Measurements from ENCODE around the gene ORC5. TPM values are rescaled to one million over a fixed set of nuclear protein-coding genes. Genes with fewer than 3 reads are reported as not detected.

The ORC5 gene
- polyA plus RNA-seq, 1 donor (not counting 4 experiments of a cell fraction or from before 2014, with no cell fraction given) = 17.9 TPM

GRCh38 chr7:104150470-104150869, 57.3 kb downstream of the ORC5 start:
- no peak for TF ChIP-seq EZH2 (IDR thresholded peaks at IDR 0.05; ENCODE audit: low read length)
- no peak for TF ChIP-seq CTCF (optimal IDR thresholded peaks at IDR 0.05 in 1 of 3, IDR thresholded peaks at IDR 0.05 in 1 of 3, conservative IDR thresholded peaks at IDR 0.05 in 1 of 3; ENCODE audit: extremely low read depth in 1 of 3, insufficient read depth in 2 of 3, low read length in 3 of 3)
- no peak overlapping the region for H3K4me2 ChIP-seq (ENCODE audit: control insufficient read depth, extremely low read depth, insufficient read depth, low read depth, low read length)
- H3K79me2 ChIP-seq (ENCODE audit: control insufficient read depth, insufficient read depth, low read length) = no peaks in the 10 kb centered on the region
- dilution Hi-C loops (cut with MboI; ENCODE audit: extremely low pct_ligation_motif_present, low sequenced_read_pairs) = no loop called here
- H3K9me3 ChIP-seq (ENCODE audit: control insufficient read depth, low read depth, low read length) = no peaks in the 10 kb centered on the region
- no peaks in the 10 kb centered on the region for H3K36me3 ChIP-seq (ENCODE audit: control insufficient read depth in 2 of 2, extremely low read depth in 1 of 2, insufficient read depth in 2 of 2, low read length in 2 of 2)
- no peaks in the 10 kb centered on the region for H3K4me1 ChIP-seq (ENCODE audit: control insufficient read depth, extremely low read depth, insufficient read depth, low read length)
- H3K9me1 ChIP-seq (ENCODE audit: control insufficient read depth, extremely low read depth, insufficient read depth, low read length) = no peaks in the 10 kb centered on the region
- no peaks in the 10 kb centered on the region for H4K20me1 ChIP-seq (ENCODE audit: control insufficient read depth, extremely low read depth, insufficient read depth, low read length)
- no peak overlapping the region for H3K27ac ChIP-seq (ENCODE audit: control insufficient read depth, insufficient read depth, low read length)
- FAIRE-seq (no peak), DNase-seq (ENCODE audit: low read depth, low spot score) (no peak)
- H3K9ac ChIP-seq (ENCODE audit: control insufficient read depth, extremely low read depth, insufficient read depth, low read length) = no peak overlapping the region
- no peak overlapping the region for H3K4me3 ChIP-seq (ENCODE audit: control insufficient read depth in 2 of 3, extremely low read depth in 1 of 3, insufficient read depth in 2 of 3, low read depth in 1 of 3, low read length in 3 of 3)
- H3K27me3 ChIP-seq (ENCODE audit: control insufficient read depth, extremely low read depth, insufficient read depth, low read length) = no peaks in the 10 kb centered on the region
- H2AFZ ChIP-seq (ENCODE audit: control insufficient read depth, low read length) = no peak overlapping the region

- no peak overlapping the region for H3K27ac ChIP-seq (ENCODE audit: control insufficient read depth, insufficient read depth, low read length)
- no peak for TF ChIP-seq CTCF (optimal IDR thresholded peaks at IDR 0.05 in 1 of 3, IDR thresholded peaks at IDR 0.05 in 1 of 3, conservative IDR thresholded peaks at IDR 0.05 in 1 of 3; ENCODE audit: extremely low read depth in 1 of 3, insufficient read depth in 2 of 3, low read length in 3 of 3)
- no peak for TF ChIP-seq EZH2 (IDR thresholded peaks at IDR 0.05; ENCODE audit: low read length)
- no peak for DNase-seq (ENCODE audit: low read depth, low spot score)
- no peaks in the 10 kb centered on the region for H3K9me1 ChIP-seq (ENCODE audit: control insufficient read depth, extremely low read depth, insufficient read depth, low read length)
- H3K36me3 ChIP-seq (ENCODE audit: control insufficient read depth in 2 of 2, extremely low read depth in 1 of 2, insufficient read depth in 2 of 2, low read length in 2 of 2) = no peaks in the 10 kb centered on the region
- no peak overlapping the region for H3K4me2 ChIP-seq (ENCODE audit: control insufficient read depth, extremely low read depth, insufficient read depth, low read depth, low read length)
- H3K27me3 ChIP-seq (ENCODE audit: control insufficient read depth, extremely low read depth, insufficient read depth, low read length) = no peaks in the 10 kb centered on the region
- H4K20me1 ChIP-seq (ENCODE audit: control insufficient read depth, extremely low read depth, insufficient read depth, low read length) = no peaks in the 10 kb centered on the region
- H3K4me3 ChIP-seq (ENCODE audit: control insufficient read depth in 2 of 3, extremely low read depth in 1 of 3, insufficient read depth in 2 of 3, low read depth in 1 of 3, low read length in 3 of 3) = no peak overlapping the region
- no peak for FAIRE-seq
- H3K9ac ChIP-seq (ENCODE audit: control insufficient read depth, extremely low read depth, insufficient read depth, low read length) = no peak overlapping the region
- dilution Hi-C loops (cut with MboI; ENCODE audit: extremely low pct_ligation_motif_present, low sequenced_read_pairs) = no loop called here
- H3K9me3 ChIP-seq (ENCODE audit: control insufficient read depth, low read depth, low read length) = no peaks in the 10 kb centered on the region
- no peaks in the 10 kb centered on the region for H3K4me1 ChIP-seq (ENCODE audit: control insufficient read depth, extremely low read depth, insufficient read depth, low read length)
- no peak overlapping the region for H2AFZ ChIP-seq (ENCODE audit: control insufficient read depth, low read length)
- no peaks in the 10 kb centered on the region for H3K79me2 ChIP-seq (ENCODE audit: control insufficient read depth, insufficient read depth, low read length)
Measured at GRCh38 chr7:104149822-104150221, 58.0 kb downstream of the ORC5 start.

Data from keratinocyte (primary cell).